Activated naive CD4-positive, alpha-beta T cell treated with anti-CD3 and anti-CD28 coated beads, Interleukin-2, amount 50 U/mL, for 72 hours (primary cell): ENCODE data around the gene GIPC2. TPM values are rescaled to one million over a fixed set of nuclear protein-coding genes. Genes with fewer than 3 reads are reported as not detected.
"Not testable (repeated sequence)": the region's sequence is repeated elsewhere in the genome, so short reads cannot be mapped to it uniquely, and the experiment has no call there.

Experiments used
- ATAC-seq, 2 donors: fragments of 150-1000 bp; cut with Tn5 transposase; 2 replicates each; pipeline ENCODE4 v1.10.0; 2021; ENCODE audit warnings: mild to moderate bottlenecking in 2 of 2, moderate library complexity in 2 of 2
- DNase-seq, 2 donors: peaks; one replicate each; pipeline ENCODE4 v3.0.0; 2021 to 2022; ENCODE audit warnings: low spot score in 2 of 2
- H3K27ac Mint-ChIP-seq, 2 donors: one replicate each; pipeline ENCODE4 v1.8.0; 2022; ENCODE audit warnings: mild to moderate bottlenecking in 2 of 2, mixed read lengths in 2 of 2
- H3K36me3 Mint-ChIP-seq, 2 donors: one replicate each; pipeline ENCODE4 v1.8.0; 2022; ENCODE audit warnings: mixed read lengths in 2 of 2
- H3K9me3 Mint-ChIP-seq, 2 donors: one replicate each; pipeline ENCODE4 v1.8.0; 2022; ENCODE audit warnings: mixed read lengths in 2 of 2
- total RNA-seq, 2 donors: library from RNA; stranded (reverse); gene quantifications; one replicate each; pipeline ENCODE4 v1.2.3, GENCODE V29; 2022

The GIPC2 gene
- total RNA-seq, result under 1 TPM; 0.16 to 0.39 TPM

GRCh38 chr1:78045926-78046778, at the start of gene GIPC2:
Gene GIPC2 (plus strand): TSS chr1:78045966. CDS start chr1:78046095, 129 bp downstream.
- peak within 1 kb of the TSS in 1 of 2 donors; percentile 56 for H3K27ac Mint-ChIP-seq
- H3K36me3 Mint-ChIP-seq, result peaks cover 6 to 11% of the 10 kb centered on the region in 2 donors
- DNase-seq (peak; percentile 26 to 72), ATAC-seq (peak; percentile 64 to 77)
- no peaks in the 10 kb centered on the region for H3K9me3 Mint-ChIP-seq

DNA sequence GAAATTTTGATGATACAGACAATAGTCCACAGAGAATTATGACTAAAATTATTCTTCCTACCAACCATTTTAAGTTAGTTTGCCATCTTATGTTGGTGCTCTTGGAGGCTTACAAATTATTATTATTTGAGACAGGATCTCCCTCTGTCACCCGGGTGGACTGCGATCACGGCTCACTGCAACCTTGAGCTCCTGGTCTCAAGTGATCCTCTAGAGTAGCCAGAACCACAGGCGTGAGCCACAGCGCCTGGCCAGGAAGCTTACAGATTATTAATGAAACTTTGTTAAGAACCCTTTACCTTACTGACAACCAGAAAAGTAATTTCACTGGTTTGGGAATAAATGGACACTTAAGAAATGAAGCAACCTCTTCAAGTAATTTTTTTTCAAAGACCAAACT, 49.0 kb upstream of the GIPC2 start:
- Mint-ChIP-seq H3K27ac (no peak overlapping the region), H3K36me3 (no peaks in the 10 kb centered on the region), H3K9me3 (no peaks in the 10 kb centered on the region)
- DNase-seq, result no peak
- ATAC-seq, result no peak

DNA sequence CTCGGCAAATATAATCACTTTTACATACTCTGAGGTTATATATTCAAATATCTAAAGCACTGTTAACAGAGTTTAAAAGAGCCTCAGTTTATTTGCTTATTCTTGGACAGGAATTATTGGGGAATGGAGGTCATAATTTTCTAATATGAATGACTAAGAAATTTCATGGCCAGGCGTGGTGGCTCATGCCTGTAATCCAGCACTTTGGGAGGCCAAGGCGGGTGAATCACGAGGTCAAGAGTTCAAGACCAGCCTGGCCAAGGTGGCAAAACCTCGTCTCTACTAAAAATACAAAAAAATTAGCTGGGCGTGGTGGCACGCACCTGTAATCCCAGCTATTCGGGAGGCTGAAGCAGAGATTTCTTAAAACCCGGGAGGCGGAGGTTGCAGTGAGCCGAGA, 45.2 kb upstream of the GIPC2 start:
- ATAC-seq, H3K36me3 Mint-ChIP-seq, H3K9me3 Mint-ChIP-seq, DNase-seq, H3K27ac Mint-ChIP-seq: not testable (repeated sequence)

GRCh38 chr1:78003070-78003746, 42.6 kb upstream of the GIPC2 start:
- ATAC-seq, result no peak
- H3K27ac Mint-ChIP-seq, result peak overlapping the region; percentile 74 to 99
- H3K36me3 Mint-ChIP-seq, result peaks cover 0 to 9% of the 10 kb centered on the region in 2 donors
- H3K9me3 Mint-ChIP-seq, result no peaks in the 10 kb centered on the region
- no peak for DNase-seq

- no peaks in the 10 kb centered on the region for H3K9me3 Mint-ChIP-seq
- peak overlapping the region; percentile 99 to 100 for H3K27ac Mint-ChIP-seq
- H3K36me3 Mint-ChIP-seq, result peaks cover 0 to 9% of the 10 kb centered on the region in 2 donors
- peak in 1 of 2 donors; percentile 49 for DNase-seq
- peak; percentile 38 to 77 for ATAC-seq
Observed at GRCh38 chr1:78003882-78004718, 41.7 kb upstream of the GIPC2 start.

GRCh38 chr1:78004719-78005447, 40.9 kb upstream of the GIPC2 start, which contains the start of gene DNAJB4:
Gene DNAJB4 (plus strand): TSS chr1:78004939. CDS start chr1:78005111, 172 bp downstream.
- H3K27ac Mint-ChIP-seq, result peak within 1 kb of the TSS; percentile 99 to 100
- H3K9me3 Mint-ChIP-seq, result no peaks in the 10 kb centered on the region
- peaks cover 0 to 9% of the 10 kb centered on the region in 2 donors for H3K36me3 Mint-ChIP-seq
- DNase-seq (peak in 1 of 2 donors; percentile 57), ATAC-seq (peak; percentile 97 to 99)

GRCh38 chr1:78005448-78005722, 40.4 kb upstream of the GIPC2 start:
- Mint-ChIP-seq H3K9me3 (no peaks in the 10 kb centered on the region), H3K27ac (peak overlapping the region; percentile 99 to 100), H3K36me3 (peaks cover 0 to 9% of the 10 kb centered on the region in 2 donors)
- no peak for DNase-seq
- ATAC-seq, result no peak

DNA sequence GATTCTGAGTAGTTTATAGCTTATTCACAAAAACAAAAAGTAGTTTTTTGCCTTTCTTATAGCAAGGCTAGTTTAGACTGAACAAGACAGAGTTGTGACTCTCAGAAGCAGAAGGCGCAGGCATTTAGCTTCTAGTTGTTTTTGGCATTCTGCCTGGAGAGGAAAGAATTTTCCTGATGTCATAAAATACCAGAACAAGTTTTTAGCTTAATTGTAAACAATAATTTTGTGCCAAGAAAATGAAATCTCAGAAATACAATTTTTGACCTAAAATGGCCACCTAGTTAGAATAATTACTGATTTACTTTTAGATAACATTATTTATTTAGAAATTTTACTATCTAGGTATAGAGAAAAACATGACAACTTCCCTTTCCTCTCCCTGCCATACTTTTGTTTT, 40.0 kb upstream of the GIPC2 start:
- H3K9me3 Mint-ChIP-seq, result no peaks in the 10 kb centered on the region
- no peak for ATAC-seq
- peak overlapping the region in 1 of 2 donors; percentile 99 for H3K27ac Mint-ChIP-seq

GRCh38 chr1:78006521-78006920, 39.2 kb upstream of the GIPC2 start:
- no peak for ATAC-seq
- DNase-seq, result no peak
- Mint-ChIP-seq H3K9me3 (no peaks in the 10 kb centered on the region), H3K36me3 (peaks cover 0 to 9% of the 10 kb centered on the region in 2 donors), H3K27ac (peak overlapping the region in 1 of 2 donors; percentile 99)

More for the DNA sequence above, 40.0 kb upstream of the GIPC2 start:
- peaks cover 0 to 9% of the 10 kb centered on the region in 2 donors for H3K36me3 Mint-ChIP-seq
- no peak for DNase-seq

DNA sequence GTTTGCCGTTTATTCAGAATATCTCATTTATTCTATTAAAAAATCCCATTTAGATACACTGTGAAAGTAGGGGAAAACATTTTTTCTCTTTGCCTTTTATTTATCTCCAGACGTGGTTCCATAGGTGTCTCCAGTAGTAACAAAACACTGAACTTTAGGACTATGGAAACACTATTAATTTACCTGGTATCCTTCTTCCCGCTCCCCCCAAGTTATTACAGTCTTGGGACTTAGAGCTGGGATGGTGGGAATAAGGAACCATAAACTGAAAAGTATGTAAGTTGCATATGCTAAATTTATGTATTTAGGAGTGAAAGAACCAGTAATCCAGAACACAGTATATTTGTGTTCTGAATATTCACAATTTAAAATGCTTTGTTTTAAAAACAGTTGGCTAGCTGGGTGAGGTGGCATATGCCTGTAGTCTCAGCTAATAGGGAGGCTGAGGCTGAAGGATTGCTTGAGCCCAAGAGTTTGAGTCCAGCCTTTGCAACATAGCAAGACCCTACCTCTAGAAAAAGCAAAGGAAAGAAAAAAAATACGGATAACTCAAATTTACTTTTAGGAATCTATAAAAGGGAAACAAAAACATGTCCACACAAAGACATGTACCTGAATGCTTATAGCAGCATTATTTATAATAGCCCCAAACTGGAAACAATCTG, 38.0 kb upstream of the GIPC2 start:
- no peak for DNase-seq
- no peak for ATAC-seq
- Mint-ChIP-seq H3K27ac (no peak overlapping the region), H3K36me3 (peaks cover 0 to 9% of the 10 kb centered on the region in 2 donors), H3K9me3 (no peaks in the 10 kb centered on the region)

DNA sequence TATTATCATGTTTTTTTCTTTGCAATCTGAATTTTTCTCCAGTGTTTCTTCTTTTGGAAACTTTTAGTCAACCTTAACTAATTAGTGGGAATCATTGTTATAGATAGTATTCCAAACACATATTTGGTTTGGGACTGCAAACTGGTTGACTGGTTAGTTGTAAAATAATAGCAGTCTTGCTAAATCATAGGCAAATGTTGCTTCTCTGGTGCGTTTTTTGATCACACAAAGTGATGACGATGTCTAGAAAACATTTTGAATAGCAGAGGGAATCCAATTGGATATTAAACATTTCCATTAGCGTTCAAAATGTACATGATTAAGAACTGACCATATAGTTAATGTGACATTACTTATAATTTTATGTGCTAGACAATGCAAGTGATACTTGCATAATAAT, 36.5 kb upstream of the GIPC2 start:
- peaks cover 7 to 9% of the 10 kb centered on the region in 2 donors for H3K36me3 Mint-ChIP-seq
- H3K27ac Mint-ChIP-seq, result no peak overlapping the region
- H3K9me3 Mint-ChIP-seq, result no peaks in the 10 kb centered on the region
- ATAC-seq, result no peak
- no peak for DNase-seq

- H3K9me3 Mint-ChIP-seq, result no peaks in the 10 kb centered on the region
- H3K36me3 Mint-ChIP-seq, result peaks cover 4 to 7% of the 10 kb centered on the region in 2 donors
- ATAC-seq (no peak), DNase-seq (no peak)
- H3K27ac Mint-ChIP-seq, result no peak overlapping the region
Observed at GRCh38 chr1:78009836-78010235, 35.9 kb upstream of the GIPC2 start.

DNA sequence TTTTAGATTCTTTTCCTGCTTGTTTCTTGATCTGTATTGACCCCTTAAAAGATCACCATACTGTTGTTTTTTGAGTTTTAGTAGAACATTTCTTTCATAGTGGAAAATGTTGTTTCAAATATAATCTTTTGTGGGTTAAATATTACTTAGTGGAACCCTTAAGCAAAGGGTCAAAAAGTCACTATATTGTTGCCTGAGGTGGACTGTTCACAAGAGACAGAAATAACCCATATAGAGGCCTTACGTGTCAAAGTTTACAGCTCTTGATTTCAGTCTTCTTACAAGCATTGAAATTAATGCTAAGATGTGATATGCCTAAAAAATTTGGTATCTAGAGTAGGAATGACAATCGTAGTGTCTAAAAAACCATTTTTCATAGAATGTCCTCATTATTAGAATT, 34.7 kb upstream of the GIPC2 start:
- no peak for ATAC-seq
- Mint-ChIP-seq H3K27ac (no peak overlapping the region), H3K36me3 (peaks cover 0 to 7% of the 10 kb centered on the region in 2 donors), H3K9me3 (no peaks in the 10 kb centered on the region)
- DNase-seq, result no peak

DNA sequence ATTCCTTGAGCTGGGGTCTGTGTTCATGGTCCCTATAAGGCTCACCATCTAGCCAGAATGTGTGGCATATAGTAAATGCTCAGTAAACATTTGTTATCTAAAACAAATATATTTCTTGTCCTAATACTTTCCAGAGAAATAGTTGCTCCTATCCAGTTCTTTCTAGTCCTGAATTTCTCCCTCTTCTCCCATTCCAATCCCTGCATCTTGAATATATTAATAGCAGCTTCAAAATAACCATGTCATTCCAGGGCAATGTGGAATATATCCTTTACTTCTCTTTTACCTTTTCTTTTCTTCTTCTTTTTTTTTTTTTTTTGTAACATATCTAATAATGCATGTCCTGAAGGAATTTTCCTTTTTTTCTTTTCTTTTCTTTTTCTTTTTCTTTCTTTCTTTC, 30.6 kb upstream of the GIPC2 start:
- no peak for ATAC-seq
- no peaks in the 10 kb centered on the region for H3K9me3 Mint-ChIP-seq

GRCh38 chr1:78019024-78019423, 26.7 kb upstream of the GIPC2 start:
- Mint-ChIP-seq H3K9me3 (no peaks in the 10 kb centered on the region), H3K27ac (no peak overlapping the region), H3K36me3 (no peaks in the 10 kb centered on the region)
- ATAC-seq (no peak), DNase-seq (no peak)

More for the DNA sequence above, 30.6 kb upstream of the GIPC2 start:
- DNase-seq, result no peak
- no peak overlapping the region for H3K27ac Mint-ChIP-seq
- H3K36me3 Mint-ChIP-seq, result peaks cover 0 to 7% of the 10 kb centered on the region in 2 donors

GRCh38 chr1:78021134-78021533, 24.6 kb upstream of the GIPC2 start:
- H3K27ac Mint-ChIP-seq, H3K9me3 Mint-ChIP-seq, ATAC-seq, DNase-seq, H3K36me3 Mint-ChIP-seq: not testable (repeated sequence)
